GM12878 (cell line): ENCODE measurements around the gene PARD6B. TPM values are rescaled to one million over a fixed set of nuclear protein-coding genes. Genes with fewer than 3 reads are reported as not detected.

ENCODE experiments used
- ATAC-seq: fragments of 200-7000 bp; cut with Tn5 transposase; 3 replicates; pipeline ENCODE4 v1.9.1; 2020; ENCODE audit warnings: mild to moderate bottlenecking, moderate library complexity
- BruUV-seq: library from RNA; stranded (reverse); fragments of 400-500 nt; replicated peaks from 2 replicates; lab custom pipeline; 2021; lab: Mats Ljungman, UMichigan
- CTCF ChIA-PET: fragments of 300-600 bp; sonication (Branson Sonifier 250); formaldehyde crosslinking; extraction: SDS; loops from one replicate; lab custom pipeline; 2021; ENCODE audit warnings: inconsistent platforms; lab: Yijun Ruan, JAX
- POLR2A ChIA-PET: fragments of 350-600 bp; formaldehyde crosslinking; extraction: SDS; loops from one replicate; lab custom pipeline; 2021; ENCODE audit warnings: inconsistent platforms; lab: Charles Lee
- RAD21 ChIA-PET: fragments of 300-600 bp; sonication (Branson Sonifier 250); formaldehyde crosslinking; loops from one replicate; lab custom pipeline; 2023; ENCODE audit warnings: antibody characterized with exemption; ENCODE audit not compliant: unreplicated experiment; lab: Charles Lee
- SMC1A ChIA-PET: fragments of 300-600 bp; sonication (Branson Sonifier 250); formaldehyde crosslinking; loops from one replicate; lab custom pipeline; 2023; ENCODE audit not compliant: unreplicated experiment, uncharacterized antibody; lab: Charles Lee
- DNase-seq: peaks from one replicate; pipeline ENCODE4 v3.0.0-alpha.2; 2011; ENCODE audit warnings: low read depth, low spot score
- FAIRE-seq: peaks from 3 replicates; lab custom pipeline; 2011; peaks lifted over from hg19 to GRCh38; lab: Jason Lieb, UNC
- H2AFZ ChIP-seq: 2 replicates; pipeline ENCODE4 v1.6.0; 2011; ENCODE audit warnings: low read depth, low read length, control low read depth; ENCODE audit not compliant: control insufficient read depth
- H3K27ac ChIP-seq: 2 replicates; pipeline ENCODE4 v1.5.1; 2011; ENCODE audit warnings: control low read depth; ENCODE audit not compliant: control insufficient read depth, insufficient read depth
- H3K27me3 ChIP-seq, 2 experiments: replicated peaks in 1 of 2; 2 replicates each; pipeline versions ENCODE4 v1.6.0 to v1.6.1; 2011; ENCODE audit warnings: low read length in 1 of 2; ENCODE audit not compliant: control insufficient read depth in 2 of 2, insufficient read depth in 2 of 2
- H3K36me3 ChIP-seq, 2 experiments: 2 replicates each; pipeline ENCODE4 v1.5.1; 2011; ENCODE audit warnings: low read length in 1 of 2; ENCODE audit not compliant: control insufficient read depth in 2 of 2, insufficient read depth in 2 of 2
- H3K4me1 ChIP-seq: 2 replicates; pipeline ENCODE4 v1.6.1; 2011; ENCODE audit warnings: mild to moderate bottlenecking, low read length, moderate library complexity, mixed read lengths; ENCODE audit not compliant: control insufficient read depth, insufficient read depth
- H3K4me2 ChIP-seq: 2 replicates; pipeline ENCODE4 v1.6.0; 2011; ENCODE audit warnings: control low read depth; ENCODE audit not compliant: control insufficient read depth, insufficient read depth
- H3K4me3 ChIP-seq: fragments of 200-600 bp; sonication (generic); 2 replicates; pipeline ENCODE4 v1.5.1; 2016
- H3K79me2 ChIP-seq: 2 replicates; pipeline ENCODE4 v1.6.0; 2011; ENCODE audit warnings: low read length; ENCODE audit not compliant: control insufficient read depth, insufficient read depth
- H3K9ac ChIP-seq: 2 replicates; pipeline ENCODE4 v1.8.0; 2011; ENCODE audit warnings: low read length, control low read depth, mixed read lengths; ENCODE audit not compliant: control insufficient read depth, insufficient read depth
- H3K9me3 ChIP-seq: replicated peaks from 3 replicates; pipeline ENCODE4 v1.5.1; 2011; ENCODE audit warnings: mild to moderate bottlenecking, low read length; ENCODE audit not compliant: control insufficient read depth, insufficient read depth
- H4K20me1 ChIP-seq: 2 replicates; pipeline ENCODE4 v1.6.0; 2011; ENCODE audit not compliant: control insufficient read depth, insufficient read depth
- NFXL1 ChIP-seq: fragments of 450-650 bp; IDR thresholded peaks from 2 replicates; pipeline ENCODE4 v1.6.1; 2017; ENCODE audit warnings: antibody characterized with exemption, mild to moderate bottlenecking, borderline replicate concordance
- NFYB ChIP-seq: IDR thresholded peaks from 2 replicates; pipeline ENCODE4 v1.6.1; 2011; ENCODE audit warnings: low read depth, mild to moderate bottlenecking, low read length, improper control_type of control experiment, moderate library complexity; ENCODE audit not compliant: insufficient read depth
- SUZ12 ChIP-seq: fragments of 200-600 bp; sonication (generic); IDR thresholded peaks from one replicate; pipeline ENCODE4 v1.6.1; 2018; ENCODE audit warnings: antibody characterized with exemption, mild to moderate bottlenecking; ENCODE audit not compliant: unreplicated experiment
- WGBS: methylation state at CpG from one replicate; pipeline ENCODE4 v1.1.6; 2016; ENCODE audit warnings: low lambda C conversion rate; ENCODE audit not compliant: insufficient replicate concordance, insufficient coverage; ENCODE audit errors: missing lambda C conversion rate; 5-methylcytosine and 5-hydroxymethylcytosine counted together
- in situ Hi-C: fragments of 300-500 bp; cut with MboI; formaldehyde crosslinking; loops from 9 replicates; pipeline ENCODE4 v1.14.3; 2018; ENCODE audit warnings: mixed read lengths
- intact Hi-C: fragments of 100-400 bp; cut with micrococcal nuclease; formaldehyde crosslinking; loops from one replicate; pipeline ENCODE4 v1.14.2; 2022; ENCODE audit not compliant: unreplicated experiment
- polyA plus RNA-seq, 11 experiments: library from polyadenylated mRNA; depleted of rRNA in 4 of 11; unstranded in 6 of 11; stranded (reverse) in 5 of 11; fragments of >200 nt; fragmentation: Nextera tagmentation in 4 of 11; fragmentation: Illumina TruSeq in 1 of 11; extraction: Ambion mirVana in 4 of 11; extraction: Trizol in 1 of 11; gene quantifications; 1 replicate in 1 of 11; 2 replicates in 10 of 11; pipeline versions ENCODE4 v1.2.1 to v1.2.3, GENCODE V29; 2011 to 2016; ENCODE audit warnings: inconsistent platforms in 2 of 11, missing spikeins in 2 of 11, low read depth in 1 of 11
- total RNA-seq, 4 experiments: library from RNA; depleted of rRNA in 3 of 4; stranded (reverse); fragments of >200 nt in 3 of 4; fragmentation: Illumina TruSeq in 1 of 4; extraction: Trizol in 1 of 4; gene quantifications; 2 replicates each; pipeline versions ENCODE4 v1.2.1 to v1.2.3, GENCODE V29; 2013 to 2021

PARD6B gene
- total and polyA plus RNA-seq, 10 of the 15 experiments (the other 5 are each of a cell fraction or from before 2014, with no cell fraction given) = 0.57 to 4.7 (median 2.0) TPM

DNA sequence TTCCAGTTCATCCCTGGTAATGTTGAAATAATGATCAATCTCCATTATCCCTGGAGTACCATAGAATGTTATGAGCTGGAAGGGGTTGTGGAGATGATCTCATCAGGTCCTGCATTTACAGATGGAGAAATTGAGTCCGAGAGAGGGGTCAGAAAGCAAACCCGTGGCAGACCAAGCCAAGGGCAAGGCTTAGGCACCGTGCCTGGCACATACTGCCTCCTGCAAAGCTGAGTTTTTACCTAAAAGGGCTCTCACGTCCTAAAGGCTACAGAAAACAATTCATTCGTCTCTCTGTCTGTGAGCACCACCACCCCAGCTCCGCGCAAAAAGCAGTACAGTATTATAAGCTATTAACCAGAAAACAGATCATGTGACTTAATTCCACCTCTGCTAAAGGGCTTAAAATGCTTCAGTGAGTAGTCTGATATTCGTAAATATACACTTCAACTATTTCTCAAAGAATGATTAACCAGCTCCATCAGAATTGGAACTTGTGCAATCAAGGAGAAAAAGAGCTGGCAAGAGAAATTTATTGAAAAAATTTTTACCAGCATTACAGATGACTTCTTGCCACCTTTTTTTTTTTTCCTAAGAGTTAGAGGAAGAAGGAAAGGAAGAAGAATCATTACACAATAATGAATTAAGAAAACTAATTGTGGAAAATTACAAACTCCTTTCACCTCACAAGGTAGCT lies 3.4 kb upstream of the PARD6B start:
- 43% methylated on average over 8 of the region's 8 CpGs for WGBS
- RAD21 ChIA-PET = no interaction called here
- no peaks in the 10 kb centered on the region for H4K20me1 ChIP-seq
- intact Hi-C loops = no loop called here
- SMC1A ChIA-PET = interaction anchor here (0.6 to 1.3 kb wide), 4 partner anchors 22 to 65 kb away, joined by 3 read pairs; no protein-coding TSS in a partner anchor
- no peak for TF ChIP-seq NFYB
- peak; percentile 77; the same call in 1 of the 2 replicates for TF ChIP-seq NFXL1
- H3K79me2 ChIP-seq = peaks cover 6% of the 10 kb centered on the region
- no peak overlapping the region for H3K9ac ChIP-seq
- no peaks in the 10 kb centered on the region for H3K36me3 ChIP-seq
- no TSS peak for BruUV-seq
- H3K27ac ChIP-seq = no peak overlapping the region
- H2AFZ ChIP-seq = no peak overlapping the region
- H3K4me2 ChIP-seq = no peak overlapping the region
- H3K4me3 ChIP-seq = no peak overlapping the region
- no peak for FAIRE-seq
- H3K27me3 ChIP-seq = no peaks in the 10 kb centered on the region
- H3K4me1 ChIP-seq = peaks cover 12% of the 10 kb centered on the region
- no peaks in the 10 kb centered on the region for H3K9me3 ChIP-seq
- in situ Hi-C loops = no loop called here
- CTCF ChIA-PET = interaction anchor here (1.7 kb wide), 1 partner anchor 21 kb away, joined by 6 read pairs; no protein-coding TSS in a partner anchor
- POLR2A ChIA-PET = interaction anchor here (0.7 kb wide), 1 partner anchor 810 kb away, joined by 3 read pairs; no protein-coding TSS in a partner anchor
- DNase-seq = no peak
- no peak for ATAC-seq

- SMC1A ChIA-PET = interaction anchor here (0.6 to 1.3 kb wide), 4 partner anchors 21 to 66 kb away, joined by 3 read pairs; no protein-coding TSS in a partner anchor
- no peaks in the 10 kb centered on the region for H3K36me3 ChIP-seq
- no peaks in the 10 kb centered on the region for H3K9me3 ChIP-seq
- peaks cover 12% of the 10 kb centered on the region for H3K4me1 ChIP-seq
- FAIRE-seq = no peak
- TF ChIP-seq NFXL1 = 0 out of 2 replicates have a peak, but pooled peaks have one; percentile 23
- no peak for TF ChIP-seq SUZ12
- TF ChIP-seq, all 136 proteins: peak for 1
- Histone ChIP-seq H3K79me2 (peaks cover 6% of the 10 kb centered on the region), H3K27ac (no peak overlapping the region), H3K4me3 (no peak overlapping the region), H4K20me1 (no peaks in the 10 kb centered on the region), H3K4me2 (no peak overlapping the region), H3K27me3 (no peaks in the 10 kb centered on the region), H3K9ac (no peak overlapping the region), H2AFZ (no peak overlapping the region)
- RAD21 ChIA-PET = interaction anchor here (0.6 kb wide), 1 partner anchor 8 kb away, joined by 4 read pairs; no protein-coding TSS in a partner anchor
- no peak for DNase-seq
- in situ Hi-C loops (no loop called here), intact Hi-C loops (no loop called here)
- no peak for ATAC-seq
- POLR2A ChIA-PET = no interaction called here
- 73% methylated on average over 4 of the region's 4 CpGs for WGBS
- CTCF ChIA-PET = interaction anchor here (1.7 kb wide), 1 partner anchor 21 kb away, joined by 6 read pairs; no protein-coding TSS in a partner anchor
- BruUV-seq = no TSS peak
Measured at GRCh38 chr20:50728486-50728980, 2.8 kb upstream of the PARD6B start.
